Retinal pigment epithelial cell (primary cell): ENCODE results near the gene H6PD.

ENCODE experiments used
- DNase-seq: peaks from one replicate; pipeline ENCODE4 v3.0.0-alpha.2; 2010; ENCODE audit warnings: low read depth
- H3K4me3 ChIP-seq: 2 replicates; pipeline ENCODE4 v1.5.1; 2011; ENCODE audit warnings: mild to moderate bottlenecking, low read length, control low read depth, moderate library complexity
- CTCF ChIP-seq: conservative IDR thresholded peaks from 2 replicates; pipeline ENCODE4 v1.5.1; 2011; ENCODE audit warnings: low read depth, low read length, control low read depth, inconsistent platforms

Gene H6PD

GRCh38 chr1:9282696-9282955 lies 48.1 kb downstream of the H6PD start:
- H3K4me3 ChIP-seq: no peak overlapping the region
- TF ChIP-seq CTCF: no peak
- no peak for DNase-seq

GRCh38 chr1:9284061-9284460 lies 49.5 kb downstream of the H6PD start:
- no peak for DNase-seq
- no peak overlapping the region for H3K4me3 ChIP-seq
- no peak for TF ChIP-seq CTCF

- H3K4me3 ChIP-seq: no peak overlapping the region
- DNase-seq: no peak
- no peak for TF ChIP-seq CTCF
These were observed 52.0 kb downstream of the H6PD start for GRCh38 chr1:9286556-9286955.

- H3K4me3 ChIP-seq: no peak overlapping the region
- TF ChIP-seq CTCF: peak; percentile 93
- no peak for DNase-seq
These were observed 54.5 kb downstream of the H6PD start for GRCh38 chr1:9289090-9289534.

GRCh38 chr1:9289711-9290485 lies 55.3 kb downstream of the H6PD start:
- no peak overlapping the region for H3K4me3 ChIP-seq
- DNase-seq: peak; percentile 79
- TF ChIP-seq CTCF: no peak

- DNase-seq: peak; percentile 67
- peak overlapping the region; percentile 62 for H3K4me3 ChIP-seq
These were observed 57.4 kb downstream of the H6PD start for GRCh38 chr1:9291914-9292360.

More at GRCh38 chr1:9291914-9292360, 57.4 kb downstream of the H6PD start:
- TF ChIP-seq CTCF: no peak
